ENCODE results near the gene SYNGAP1.

Gene SYNGAP1

DNA sequence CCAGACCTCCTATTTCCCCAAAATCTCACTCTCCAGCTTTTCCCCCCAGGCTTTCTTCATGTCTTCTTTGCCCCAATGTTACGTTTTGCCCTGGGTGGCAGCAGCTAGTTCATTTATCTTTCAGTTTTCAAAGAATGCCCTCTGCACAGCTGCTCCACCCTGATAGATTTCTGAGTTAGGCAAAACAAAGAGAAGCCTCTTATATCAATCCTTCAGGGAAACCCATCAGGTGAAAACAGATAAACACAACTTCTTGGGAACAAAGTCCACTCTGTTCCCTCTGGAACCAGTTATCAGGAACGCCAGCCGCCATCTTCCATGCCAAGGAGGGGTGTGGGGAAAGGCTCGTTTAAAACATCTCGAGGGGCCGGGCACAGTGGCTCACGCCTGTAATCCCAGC is 68.5 kb downstream of the SYNGAP1 start:
- H3K4me3 ChIP-seq (ENCODE audit: low read depth in 1 of 5, low read length in 5 of 5): no peak overlapping the region
- no peak overlapping the region for H3K9ac ChIP-seq (ENCODE audit: low read length in 5 of 5)
- H3K27ac ChIP-seq (ENCODE audit: low read depth, low read length): no peak overlapping the region
- no peaks in the 10 kb centered on the region for H3K4me1 ChIP-seq (ENCODE audit: control insufficient read depth in 5 of 5, insufficient read depth in 5 of 5, low read length in 5 of 5)
- no peaks in the 10 kb centered on the region for H3K36me3 ChIP-seq (ENCODE audit: control insufficient read depth in 5 of 5, insufficient read depth in 5 of 5, low read length in 5 of 5)
- no peaks in the 10 kb centered on the region for H3K9me3 ChIP-seq (ENCODE audit: control insufficient read depth in 5 of 5, low read length in 5 of 5)
- H3K27me3 ChIP-seq (ENCODE audit: control insufficient read depth in 5 of 5, insufficient read depth in 4 of 5, low read length in 5 of 5): peaks cover 0 to 6% (median 0%) of the 10 kb centered on the region in 5 donors

- Histone ChIP-seq H3K9me3 (ENCODE audit: control insufficient read depth in 5 of 5, low read length in 5 of 5) (no peaks in the 10 kb centered on the region), H3K4me1 (ENCODE audit: control insufficient read depth in 5 of 5, insufficient read depth in 5 of 5, low read length in 5 of 5) (no peaks in the 10 kb centered on the region), H3K27ac (ENCODE audit: low read depth, low read length) (no peak overlapping the region), H3K36me3 (ENCODE audit: control insufficient read depth in 5 of 5, insufficient read depth in 5 of 5, low read length in 5 of 5) (no peaks in the 10 kb centered on the region), H3K9ac (ENCODE audit: low read length in 5 of 5) (no peak overlapping the region), H3K27me3 (ENCODE audit: control insufficient read depth in 5 of 5, insufficient read depth in 4 of 5, low read length in 5 of 5) (peaks cover 0 to 6% (median 0%) of the 10 kb centered on the region in 5 donors), H3K4me3 (ENCODE audit: low read depth in 1 of 5, low read length in 5 of 5) (no peak overlapping the region)
Measured at GRCh38 chr6:33490198-33490597, 70.3 kb downstream of the SYNGAP1 start.

GRCh38 chr6:33490621-33491020 is 70.8 kb downstream of the SYNGAP1 start:
- H3K4me3 ChIP-seq (ENCODE audit: low read depth in 1 of 5, low read length in 5 of 5): no peak overlapping the region
- H3K9ac ChIP-seq (ENCODE audit: low read length in 5 of 5): no peak overlapping the region
- peaks cover 0 to 6% (median 0%) of the 10 kb centered on the region in 5 donors for H3K27me3 ChIP-seq (ENCODE audit: control insufficient read depth in 5 of 5, insufficient read depth in 4 of 5, low read length in 5 of 5)
- no peaks in the 10 kb centered on the region for H3K4me1 ChIP-seq (ENCODE audit: control insufficient read depth in 5 of 5, insufficient read depth in 5 of 5, low read length in 5 of 5)
- H3K27ac ChIP-seq (ENCODE audit: low read depth, low read length): no peak overlapping the region
- H3K9me3 ChIP-seq (ENCODE audit: control insufficient read depth in 5 of 5, low read length in 5 of 5): no peaks in the 10 kb centered on the region
- H3K36me3 ChIP-seq (ENCODE audit: control insufficient read depth in 5 of 5, insufficient read depth in 5 of 5, low read length in 5 of 5): no peaks in the 10 kb centered on the region

DNA sequence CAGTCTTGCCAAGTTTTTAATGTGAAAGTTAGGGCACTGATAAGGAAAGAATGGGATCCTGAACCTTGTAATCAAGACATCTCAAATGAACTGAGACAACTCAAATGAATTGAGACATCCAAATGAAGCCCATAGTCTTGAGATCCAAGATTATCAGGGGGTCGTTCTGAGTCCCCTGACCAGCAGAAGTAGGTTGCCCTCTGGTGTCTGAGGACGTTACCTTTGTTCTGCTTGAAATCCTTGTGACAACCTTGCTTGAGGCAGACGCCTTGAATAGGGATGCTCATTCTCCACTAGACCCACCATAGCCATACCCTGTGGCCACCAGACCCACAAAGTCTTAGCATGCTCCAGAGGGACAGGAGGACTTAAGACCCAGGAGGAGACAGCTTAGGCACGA is 72.2 kb downstream of the SYNGAP1 start:
- H3K27me3 ChIP-seq (ENCODE audit: control insufficient read depth in 5 of 5, insufficient read depth in 4 of 5, low read length in 5 of 5): peaks cover 0 to 6% (median 0%) of the 10 kb centered on the region in 5 donors
- no peaks in the 10 kb centered on the region for H3K4me1 ChIP-seq (ENCODE audit: control insufficient read depth in 5 of 5, insufficient read depth in 5 of 5, low read length in 5 of 5)
- H3K9ac ChIP-seq (ENCODE audit: low read length in 5 of 5): no peak overlapping the region
- H3K4me3 ChIP-seq (ENCODE audit: low read depth in 1 of 5, low read length in 5 of 5): no peak overlapping the region
- H3K27ac ChIP-seq (ENCODE audit: low read depth, low read length): no peak overlapping the region
- H3K36me3 ChIP-seq (ENCODE audit: control insufficient read depth in 5 of 5, insufficient read depth in 5 of 5, low read length in 5 of 5): no peaks in the 10 kb centered on the region
- no peaks in the 10 kb centered on the region for H3K9me3 ChIP-seq (ENCODE audit: control insufficient read depth in 5 of 5, low read length in 5 of 5)

- no peak overlapping the region for H3K4me3 ChIP-seq (ENCODE audit: low read depth in 1 of 5, low read length in 5 of 5)
- no peaks in the 10 kb centered on the region for H3K9me3 ChIP-seq (ENCODE audit: control insufficient read depth in 5 of 5, low read length in 5 of 5)
- no peak overlapping the region for H3K27ac ChIP-seq (ENCODE audit: low read depth, low read length)
- H3K9ac ChIP-seq (ENCODE audit: low read length in 5 of 5): no peak overlapping the region
- no peaks in the 10 kb centered on the region for H3K4me1 ChIP-seq (ENCODE audit: control insufficient read depth in 5 of 5, insufficient read depth in 5 of 5, low read length in 5 of 5)
- H3K36me3 ChIP-seq (ENCODE audit: control insufficient read depth in 5 of 5, insufficient read depth in 5 of 5, low read length in 5 of 5): no peaks in the 10 kb centered on the region
- H3K27me3 ChIP-seq (ENCODE audit: control insufficient read depth in 5 of 5, insufficient read depth in 4 of 5, low read length in 5 of 5): peaks cover 0 to 5% (median 0%) of the 10 kb centered on the region in 5 donors
Measured at GRCh38 chr6:33497157-33497556, 77.3 kb downstream of the SYNGAP1 start.

GRCh38 chr6:33502486-33502885 is 82.6 kb downstream of the SYNGAP1 start:
- no peak overlapping the region for H3K9ac ChIP-seq (ENCODE audit: low read length in 5 of 5)
- peaks cover 0 to 4% (median 0%) of the 10 kb centered on the region in 5 donors for H3K27me3 ChIP-seq (ENCODE audit: control insufficient read depth in 5 of 5, insufficient read depth in 4 of 5, low read length in 5 of 5)
- no peak overlapping the region for H3K4me3 ChIP-seq (ENCODE audit: low read depth in 1 of 5, low read length in 5 of 5)
- no peaks in the 10 kb centered on the region for H3K36me3 ChIP-seq (ENCODE audit: control insufficient read depth in 5 of 5, insufficient read depth in 5 of 5, low read length in 5 of 5)
- H3K4me1 ChIP-seq (ENCODE audit: control insufficient read depth in 5 of 5, insufficient read depth in 5 of 5, low read length in 5 of 5): peaks cover 0 to 9% (median 0%) of the 10 kb centered on the region in 5 donors
- no peaks in the 10 kb centered on the region for H3K9me3 ChIP-seq (ENCODE audit: control insufficient read depth in 5 of 5, low read length in 5 of 5)
- no peak overlapping the region for H3K27ac ChIP-seq (ENCODE audit: low read depth, low read length)

GRCh38 chr6:33504486-33504885 is 84.6 kb downstream of the SYNGAP1 start:
- Histone ChIP-seq H3K27me3 (ENCODE audit: control insufficient read depth in 5 of 5, insufficient read depth in 4 of 5, low read length in 5 of 5) (peaks cover 0 to 4% (median 0%) of the 10 kb centered on the region in 5 donors), H3K36me3 (ENCODE audit: control insufficient read depth in 5 of 5, insufficient read depth in 5 of 5, low read length in 5 of 5) (no peaks in the 10 kb centered on the region), H3K4me1 (ENCODE audit: control insufficient read depth in 5 of 5, insufficient read depth in 5 of 5, low read length in 5 of 5) (peaks cover 0 to 17% (median 8%) of the 10 kb centered on the region in 5 donors), H3K27ac (ENCODE audit: low read depth, low read length) (no peak overlapping the region), H3K9ac (ENCODE audit: low read length in 5 of 5) (no peak overlapping the region), H3K9me3 (ENCODE audit: control insufficient read depth in 5 of 5, low read length in 5 of 5) (no peaks in the 10 kb centered on the region), H3K4me3 (ENCODE audit: low read depth in 1 of 5, low read length in 5 of 5) (no peak overlapping the region)

All from subcutaneous abdominal adipose tissue (tissue), 5 donors.